ENCODE measurements around the gene C19orf85. TPM values are rescaled to one million over a fixed set of nuclear protein-coding genes. Genes with fewer than 3 reads are reported as not detected.

Gene C19orf85
- polyA plus RNA-seq, 12 donors: not detected

GRCh38 chr19:55478364-55478763, 13.8 kb upstream of the C19orf85 start:
- no peak for DNase-seq

GRCh38 chr19:55477905-55478304, 13.4 kb upstream of the C19orf85 start:
- DNase-seq: no peak

- DNase-seq: peak; percentile 99
Observed at GRCh38 chr19:55476100-55476775, 11.7 kb upstream of the C19orf85 start, which contains the start of gene ZNF628. Gene ZNF628, plus strand, starts transcription at chr19:55476617. Its CDS starts 3,294 bp downstream, at chr19:55479911.

GRCh38 chr19:55474269-55475265, 10.0 kb upstream of the C19orf85 start:
- no peak for DNase-seq

- DNase-seq: no peak
Observed at GRCh38 chr19:55473225-55474012, 8.9 kb upstream of the C19orf85 start.

- no peak for DNase-seq
Observed at GRCh38 chr19:55472463-55472862, 7.9 kb upstream of the C19orf85 start.

GRCh38 chr19:55471266-55471665, 6.7 kb upstream of the C19orf85 start:
- DNase-seq: no peak

GRCh38 chr19:55468054-55468393, 3.5 kb upstream of the C19orf85 start:
- DNase-seq: no peak

- peak; percentile 75 for DNase-seq
Observed at GRCh38 chr19:55467236-55468053, 2.9 kb upstream of the C19orf85 start.

- no peak for DNase-seq
Observed at GRCh38 chr19:55466241-55466614, 1.7 kb upstream of the C19orf85 start.

- no peak for DNase-seq
Observed at GRCh38 chr19:55465460-55466240, 1.1 kb upstream of the C19orf85 start.

GRCh38 chr19:55464039-55464661, 401 bp downstream of the C19orf85 start:
- no peak for DNase-seq

- no peak for DNase-seq
Observed at GRCh38 chr19:55463583-55464031, 944 bp downstream of the C19orf85 start.

GRCh38 chr19:55462722-55463121, 1.8 kb downstream of the C19orf85 start:
- no peak for DNase-seq

GRCh38 chr19:55461974-55462626, 2.5 kb downstream of the C19orf85 start:
- peak; percentile 46 for DNase-seq

GRCh38 chr19:55461259-55461973, 3.1 kb downstream of the C19orf85 start, which contains the start of gene ISOC2:
Gene ISOC2, minus strand, starts transcription at chr19:55461642. Its CDS starts 5,156 bp downstream, at chr19:55456486.
- peak; percentile 100 for DNase-seq

GRCh38 chr19:55460670-55461258, 3.8 kb downstream of the C19orf85 start:
- DNase-seq: peak; percentile 92

Data from muscle of arm (tissue), 12 donors.